Measurements from ENCODE around the gene PBXIP1. TPM values are rescaled to one million over a fixed set of nuclear protein-coding genes. Genes with fewer than 3 reads are reported as not detected.
A peak's percentile ranks its signal among the peaks of the same experiment; 100 is the strongest.
"Not testable (repeated sequence)": the region's sequence is repeated elsewhere in the genome, so short reads cannot be mapped to it uniquely, and the experiment has no call there.

The PBXIP1 gene
- total RNA-seq, 1 donor from 2014 or later: 75.7 TPM

DNA sequence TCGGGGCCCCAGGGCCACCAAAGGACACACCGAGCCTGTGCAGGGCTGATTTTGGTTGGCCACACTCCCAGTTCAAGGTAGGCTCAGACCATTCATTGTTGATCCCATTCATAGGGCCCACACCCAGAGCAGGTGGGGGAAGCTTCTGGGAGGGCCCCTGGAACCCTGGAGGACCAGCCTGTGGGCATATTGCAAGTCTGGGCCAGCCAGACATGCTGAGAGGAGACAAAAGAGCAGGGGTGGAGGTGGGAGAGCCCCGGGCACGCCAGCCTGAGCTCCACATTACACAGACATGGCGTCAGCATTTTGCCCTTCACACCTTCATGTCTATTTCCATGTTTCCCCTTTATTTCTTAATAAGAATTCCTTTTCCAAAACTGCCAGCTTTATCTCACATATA lies 45.0 kb downstream of the PBXIP1 start:
- no peaks in the 10 kb centered on the region for H3K27me3 ChIP-seq
- DNase-seq (no peak), ATAC-seq (no peak)
- no peak overlapping the region for H3K4me3 ChIP-seq
- no peak overlapping the region for H3K27ac ChIP-seq
- TF ChIP-seq CTCF (IDR thresholded peaks at IDR 0.05): no peak
- H3K4me1 ChIP-seq: no peaks in the 10 kb centered on the region
- no peaks in the 10 kb centered on the region for H3K9me3 ChIP-seq
- H3K36me3 ChIP-seq: no peaks in the 10 kb centered on the region
- intact Hi-C loops (cut with DNase I): no loop called here

DNA sequence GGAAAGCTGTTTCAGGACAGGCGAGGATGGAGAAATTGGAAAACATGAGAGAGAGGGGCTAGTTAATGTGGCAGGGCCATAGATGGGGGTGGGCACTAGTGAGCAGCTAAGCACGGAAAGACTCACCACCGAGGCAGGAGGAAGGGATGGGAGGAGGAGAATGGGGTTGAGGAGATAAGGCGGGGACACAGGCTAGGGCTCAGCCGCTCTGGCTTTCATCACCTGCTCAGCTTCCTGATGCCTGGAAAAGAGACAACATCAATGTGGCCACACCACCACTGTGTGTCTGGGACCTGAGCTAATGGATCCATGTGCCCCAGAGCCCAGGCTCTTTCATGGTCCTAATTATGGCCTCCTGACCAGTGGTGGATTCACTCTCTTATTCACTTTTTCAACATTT lies 47.0 kb downstream of the PBXIP1 start:
- intact Hi-C loops (cut with DNase I): no loop called here
- Histone ChIP-seq H3K36me3 (no peaks in the 10 kb centered on the region), H3K4me3 (no peak overlapping the region), H3K9me3 (no peaks in the 10 kb centered on the region), H3K4me1 (no peaks in the 10 kb centered on the region), H3K27me3 (no peaks in the 10 kb centered on the region), H3K27ac (no peak overlapping the region)
- TF ChIP-seq CTCF (IDR thresholded peaks at IDR 0.05): no peak
- no peak for DNase-seq
- no peak for ATAC-seq

GRCh38 chr1:154908129-154908528 lies 47.8 kb downstream of the PBXIP1 start:
- H3K4me1 ChIP-seq; H3K27ac ChIP-seq; intact Hi-C loops (cut with DNase I); H3K4me3 ChIP-seq; H3K9me3 ChIP-seq; DNase-seq; H3K27me3 ChIP-seq; H3K36me3 ChIP-seq; ATAC-seq: not testable (repeated sequence)

- ATAC-seq: peak; percentile 77
- H3K27me3 ChIP-seq: no peaks in the 10 kb centered on the region
- H3K27ac ChIP-seq: no peak overlapping the region
- peak; percentile 38 for TF ChIP-seq CTCF (IDR thresholded peaks at IDR 0.05)
- no peaks in the 10 kb centered on the region for H3K36me3 ChIP-seq
- H3K4me1 ChIP-seq: no peaks in the 10 kb centered on the region
- no peak overlapping the region for H3K4me3 ChIP-seq
- peak; percentile 16 for DNase-seq
- no peaks in the 10 kb centered on the region for H3K9me3 ChIP-seq
- intact Hi-C loops (cut with DNase I): no loop called here
These were observed 49.2 kb downstream of the PBXIP1 start for GRCh38 chr1:154906621-154907081.

DNA sequence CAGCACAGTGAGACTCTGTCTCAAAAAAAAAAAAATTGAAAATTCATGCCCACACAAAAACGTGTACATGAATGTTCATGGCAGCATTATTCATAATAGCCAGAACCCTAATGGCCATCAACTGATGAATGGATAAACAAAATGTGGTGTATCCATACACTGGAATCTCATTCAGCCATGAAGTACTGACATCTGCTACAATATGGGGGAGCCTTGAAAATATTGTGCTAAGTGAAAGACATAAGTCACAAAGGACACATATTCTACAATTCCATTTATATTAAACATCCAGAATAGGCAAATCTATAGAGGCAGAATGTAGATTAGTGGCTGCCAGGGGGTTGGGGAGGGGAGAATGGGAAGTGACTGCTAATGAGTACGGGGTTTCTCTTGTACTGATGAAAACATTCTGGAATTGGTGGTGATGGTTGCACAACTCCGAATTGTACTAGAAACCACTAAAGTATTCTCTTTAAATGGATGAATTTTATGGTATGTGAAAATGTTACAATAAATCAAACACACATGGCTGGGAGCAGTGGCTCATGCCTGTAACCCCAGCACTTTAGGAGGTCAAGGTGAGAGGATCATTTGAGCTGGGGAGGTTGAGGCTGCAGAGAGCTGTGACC lies 52.8 kb downstream of the PBXIP1 start:
- no peaks in the 10 kb centered on the region for H3K27me3 ChIP-seq
- DNase-seq (no peak), ATAC-seq (no peak)
- no peak overlapping the region for H3K27ac ChIP-seq
- no peaks in the 10 kb centered on the region for H3K36me3 ChIP-seq
- no peaks in the 10 kb centered on the region for H3K4me1 ChIP-seq
- TF ChIP-seq CTCF (IDR thresholded peaks at IDR 0.05): no peak
- H3K4me3 ChIP-seq: no peak overlapping the region
- intact Hi-C loops (cut with DNase I): no loop called here
- H3K9me3 ChIP-seq: no peaks in the 10 kb centered on the region

GRCh38 chr1:154901591-154901990 lies 54.3 kb downstream of the PBXIP1 start:
- intact Hi-C loops (cut with DNase I): no loop called here
- no peaks in the 10 kb centered on the region for H3K27me3 ChIP-seq
- DNase-seq (no peak), ATAC-seq (no peak)
- H3K36me3 ChIP-seq: no peaks in the 10 kb centered on the region
- H3K27ac ChIP-seq: no peak overlapping the region
- no peaks in the 10 kb centered on the region for H3K9me3 ChIP-seq
- no peak overlapping the region for H3K4me3 ChIP-seq
- TF ChIP-seq CTCF (IDR thresholded peaks at IDR 0.05): no peak
- H3K4me1 ChIP-seq: no peaks in the 10 kb centered on the region

Measured in upper lobe of right lung (tissue), 1 donor.